B cell (primary cell): ENCODE results near the gene CABP5. TPM values are rescaled to one million over a fixed set of nuclear protein-coding genes. Genes with fewer than 3 reads are reported as not detected.

Experiments
- ATAC-seq: fragments of 200-7000 bp; cut with Tn5 transposase; one replicate; pipeline ENCODE4 v1.10.0; 2021; ENCODE audit warnings: low read depth, mild to moderate bottlenecking, moderate number of reproducible peaks, moderate library complexity
- CTCF ChIA-PET: fragments of 350-600 bp; sonication (Branson Sonifier 250); formaldehyde crosslinking; loops from one replicate; lab custom pipeline; 2021; ENCODE audit warnings: antibody characterized with exemption, inconsistent platforms; lab: Charles Lee
- POLR2A ChIA-PET: fragments of 350-600 bp; sonication (Branson Sonifier 250); formaldehyde crosslinking; loops from one replicate; lab custom pipeline; 2021; ENCODE audit warnings: antibody characterized with exemption; lab: Charles Lee
- DNase-seq: peaks from one replicate; pipeline ENCODE4 v3.0.0; 2013
- H2AFZ ChIP-seq: 2 replicates; pipeline ENCODE4 v1.6.1; 2012; ENCODE audit warnings: mild to moderate bottlenecking, low read depth, low read length; ENCODE audit not compliant: insufficient read depth, poor library complexity, severe bottlenecking
- H3K27ac ChIP-seq, 2 donors: 1 replicate in 1 of 2; 2 replicates in 1 of 2; pipeline ENCODE4 v1.5.1; 2012 to 2013; ENCODE audit warnings: low read length in 2 of 2, mild to moderate bottlenecking in 2 of 2, moderate library complexity in 1 of 2
- H3K27me3 ChIP-seq, 4 experiments: fragments of 200-600 bp in 1 of 4; sonication (generic) in 1 of 4; replicated peaks in 1 of 4; 1 replicate in 2 of 4; 2 replicates in 2 of 4; pipeline versions ENCODE4 v1.6.1 to v1.7.0; 2013 to 2016; ENCODE audit warnings: low read length in 3 of 4, mild to moderate bottlenecking in 2 of 4, mixed read lengths in 1 of 4, moderate library complexity in 1 of 4; ENCODE audit not compliant: insufficient read depth in 4 of 4, control insufficient read depth in 3 of 4; ENCODE audit errors: control extremely low read depth in 1 of 4
- H3K36me3 ChIP-seq, 2 experiments: replicated peaks in 1 of 2; 1 replicate in 1 of 2; 2 replicates in 1 of 2; pipeline versions ENCODE4 v1.6.1 to v1.7.1; 2013; ENCODE audit warnings: low read length in 1 of 2; ENCODE audit not compliant: insufficient read depth in 2 of 2, control insufficient read depth in 1 of 2; ENCODE audit errors: control extremely low read depth in 1 of 2, extremely low read depth in 1 of 2
- H3K4me1 ChIP-seq, 2 donors: fragments of 200-600 bp in 1 of 2; sonication (generic) in 1 of 2; 1 replicate in 1 of 2; 2 replicates in 1 of 2; pipeline versions ENCODE4 v1.5.1 to v1.6.1; 2013 to 2017; ENCODE audit warnings: low read length in 2 of 2; ENCODE audit not compliant: control insufficient read depth in 2 of 2, insufficient read depth in 2 of 2
- H3K4me2 ChIP-seq: replicated peaks from 2 replicates; pipeline ENCODE3; 2012; ENCODE audit warnings: mild to moderate bottlenecking, low read depth, low read length; ENCODE audit not compliant: poor library complexity, severe bottlenecking
- H3K4me3 ChIP-seq, 5 experiments: fragments of 200-600 bp in 1 of 5; sonication (generic) in 1 of 5; 1 replicate in 3 of 5; 2 replicates in 2 of 5; pipeline versions ENCODE4 v1.5.1 to v1.7.0; 2011 to 2016; ENCODE audit warnings: low read length in 4 of 5, mild to moderate bottlenecking in 4 of 5, low read depth in 2 of 5, control low read depth in 1 of 5, moderate library complexity in 1 of 5; ENCODE audit not compliant: insufficient read depth in 1 of 5; ENCODE audit errors: control extremely low read depth in 1 of 5, extremely low read depth in 1 of 5
- H3K79me2 ChIP-seq: fragments of 200-600 bp; sonication (generic); one replicate; pipeline ENCODE4 v1.6.0; 2016; ENCODE audit warnings: low read length; ENCODE audit not compliant: control insufficient read depth, insufficient read depth
- H3K9ac ChIP-seq: fragments of 200-600 bp; sonication (generic); 2 replicates; pipeline ENCODE4 v1.6.1; 2017; ENCODE audit warnings: mild to moderate bottlenecking, low read length, moderate library complexity
- H3K9me3 ChIP-seq, 3 donors: one replicate each; pipeline versions ENCODE4 v1.6.1 to v1.7.1; 2013; ENCODE audit warnings: low read length in 2 of 3; ENCODE audit not compliant: control insufficient read depth in 2 of 3, insufficient read depth in 1 of 3; ENCODE audit errors: control extremely low read depth in 1 of 3
- H4K20me1 ChIP-seq: 2 replicates; pipeline ENCODE4 v1.6.0; 2012; ENCODE audit warnings: mild to moderate bottlenecking, low read length; ENCODE audit not compliant: insufficient read depth, control insufficient read depth, poor library complexity, severe bottlenecking
- H3K27ac Mint-ChIP-seq: one replicate; pipeline ENCODE4 v1.8.0; 2021; ENCODE audit warnings: mixed read lengths
- H3K27me3 Mint-ChIP-seq: one replicate; pipeline ENCODE4 v1.8.0; 2021; ENCODE audit warnings: mixed read lengths
- H3K4me1 Mint-ChIP-seq: one replicate; pipeline ENCODE4 v1.8.0; 2021; ENCODE audit warnings: mixed read lengths
- H3K4me3 Mint-ChIP-seq: one replicate; pipeline ENCODE4 v1.8.0; 2021; ENCODE audit warnings: mixed read lengths
- H3K9me3 Mint-ChIP-seq: one replicate; pipeline ENCODE4 v1.8.0; 2022; ENCODE audit warnings: mixed read lengths; ENCODE audit not compliant: insufficient read depth
- CTCF ChIP-seq: fragments of 200-600 bp; IDR thresholded peaks from one replicate; pipeline ENCODE4 v1.8.0; 2022; ENCODE audit warnings: antibody characterized with exemption, mild to moderate bottlenecking
- EZH2 ChIP-seq: IDR thresholded peaks from 2 replicates; pipeline ENCODE4 v1.6.1; 2012; ENCODE audit warnings: borderline replicate concordance, low read depth, mild to moderate bottlenecking, moderate library complexity, low read length; ENCODE audit not compliant: insufficient read depth, poor library complexity, severe bottlenecking
- WGBS: methylation state at CpG from one replicate; pipeline ENCODE4 v1.1.5; 2013; ENCODE audit warnings: missing lambda C conversion rate; ENCODE audit not compliant: insufficient coverage; 5-methylcytosine and 5-hydroxymethylcytosine counted together
- intact Hi-C: fragments of 100-400 bp; cut with micrococcal nuclease; formaldehyde crosslinking; loops from one replicate; pipeline ENCODE4 v1.10.0; 2022
- polyA plus RNA-seq: library from polyadenylated mRNA; depleted of rRNA; stranded (reverse); fragments of >200 nt; gene quantifications from 2 replicates; pipeline ENCODE4 v1.2.3, GENCODE V29; 2012
- total RNA-seq, 2 donors: library from RNA; stranded (reverse); fragments of 120-200 nt in 1 of 2; gene quantifications; 1 replicate in 1 of 2; 2 replicates in 1 of 2; pipeline versions ENCODE4 v1.2.3 to v1.2.4, GENCODE V29; 2013 to 2022

The CABP5 gene
- total and polyA plus RNA-seq, 2 donors (not counting 1 experiment from before 2014, with no cell fraction given), result not detected

GRCh38 chr19:47991191-47991808 is 52.6 kb downstream of the CABP5 start:
- no peak overlapping the region for H3K27ac Mint-ChIP-seq
- Histone ChIP-seq H3K4me2 (no peak overlapping the region), H3K9ac (no peak overlapping the region), H3K79me2 (no peaks in the 10 kb centered on the region), H3K27ac (no peak overlapping the region), H3K27me3 (peaks cover 0 to 11% (median 0%) of the 10 kb centered on the region in 4 experiments), H3K36me3 (no peaks in the 10 kb centered on the region), H4K20me1 (no peaks in the 10 kb centered on the region), H3K4me1 (no peaks in the 10 kb centered on the region), H3K9me3 (no peaks in the 10 kb centered on the region), H3K4me3 (no peak overlapping the region), H2AFZ (no peak overlapping the region)
- no peaks in the 10 kb centered on the region for H3K4me1 Mint-ChIP-seq
- H3K27me3 Mint-ChIP-seq, result peaks cover 26% of the 10 kb centered on the region
- intact Hi-C loops, result no loop called here
- no peaks in the 10 kb centered on the region for H3K9me3 Mint-ChIP-seq
- POLR2A ChIA-PET, result no interaction called here
- no peak for DNase-seq
- no peak overlapping the region for H3K4me3 Mint-ChIP-seq
- no peak for TF ChIP-seq EZH2
- no peak for TF ChIP-seq CTCF
- no peak for ATAC-seq
- 36% methylated on average over 10 of the region's 10 CpGs for WGBS
- CTCF ChIA-PET, result interaction anchor here (0.7 kb wide), 1 partner anchor 16 kb away, joined by 3 read pairs; no protein-coding TSS in a partner anchor

Other genes with a start within 250 kb of the CABP5 start
- not detected in 2 replicates for gene TPRX1, start 239.5 kb downstream of the CABP5 start, total RNA-seq
- gene TPRX1, start 239.5 kb downstream of the CABP5 start, polyA plus RNA-seq, result not detected in 2 replicates
- 0.07 TPM in 1 of 2 replicates, not detected in the other for gene CRX, start 222.1 kb downstream of the CABP5 start, total RNA-seq
- gene CRX, start 222.1 kb downstream of the CABP5 start, polyA plus RNA-seq, result not detected in 2 replicates
- not detected in 2 replicates for gene TPRX2, start 184.8 kb downstream of the CABP5 start, total RNA-seq
- not detected in 2 replicates for gene TPRX2, start 184.8 kb downstream of the CABP5 start, polyA plus RNA-seq
- gene SULT2A1, start 157.8 kb downstream of the CABP5 start, total RNA-seq, result not detected in 2 replicates
- gene SULT2A1, start 157.8 kb downstream of the CABP5 start, polyA plus RNA-seq, result not detected in 2 replicates
- gene BSPH1, start 51.9 kb downstream of the CABP5 start, total RNA-seq, result not detected in 2 replicates
- gene BSPH1, start 51.9 kb downstream of the CABP5 start, polyA plus RNA-seq, result not detected in 2 replicates
- not detected in 2 replicates for gene ELSPBP1, start 49.4 kb downstream of the CABP5 start, total RNA-seq
- gene ELSPBP1, start 49.4 kb downstream of the CABP5 start, polyA plus RNA-seq, result not detected in 2 replicates
- gene PLA2G4C, start 66.7 kb upstream of the CABP5 start, total RNA-seq, result 12.3 and 17.4 TPM in 2 replicates
- gene PLA2G4C, start 66.7 kb upstream of the CABP5 start, polyA plus RNA-seq, result 11.1 and 53.0 TPM in 2 replicates
- 111 and 116 TPM in 2 replicates for gene LIG1, start 126.3 kb upstream of the CABP5 start, total RNA-seq
- 97.5 and 167 TPM in 2 replicates for gene LIG1, start 126.3 kb upstream of the CABP5 start, polyA plus RNA-seq
- 11.8 and 15.7 TPM in 2 replicates for gene ZSWIM9, start 126.6 kb upstream of the CABP5 start, total RNA-seq
- gene ZSWIM9, start 126.6 kb upstream of the CABP5 start, polyA plus RNA-seq, result 1.7 and 2.6 TPM in 2 replicates
- 161 and 164 TPM in 2 replicates for gene CARD8, start 211.8 kb upstream of the CABP5 start, total RNA-seq
- gene CARD8, start 211.8 kb upstream of the CABP5 start, polyA plus RNA-seq, result 92.0 and 121 TPM in 2 replicates
- gene ZNF114, start 226.0 kb upstream of the CABP5 start, total RNA-seq, result 0.59 and 0.70 TPM in 2 replicates
- gene ZNF114, start 226.0 kb upstream of the CABP5 start, polyA plus RNA-seq, result 0.04 and 0.12 TPM in 2 replicates